DMS153 treated with DMSO at 0.1 percent for 48 hours (cell line): ENCODE results near the gene PRMT5.
A peak's percentile ranks its signal among the peaks of the same experiment; 100 is the strongest.

Source experiments
- DNase-seq: peaks from one replicate; lab custom pipeline; 2025; ENCODE audit not compliant: unreplicated experiment; lab: John Stamatoyannopoulos, UW

The PRMT5 gene

DNA sequence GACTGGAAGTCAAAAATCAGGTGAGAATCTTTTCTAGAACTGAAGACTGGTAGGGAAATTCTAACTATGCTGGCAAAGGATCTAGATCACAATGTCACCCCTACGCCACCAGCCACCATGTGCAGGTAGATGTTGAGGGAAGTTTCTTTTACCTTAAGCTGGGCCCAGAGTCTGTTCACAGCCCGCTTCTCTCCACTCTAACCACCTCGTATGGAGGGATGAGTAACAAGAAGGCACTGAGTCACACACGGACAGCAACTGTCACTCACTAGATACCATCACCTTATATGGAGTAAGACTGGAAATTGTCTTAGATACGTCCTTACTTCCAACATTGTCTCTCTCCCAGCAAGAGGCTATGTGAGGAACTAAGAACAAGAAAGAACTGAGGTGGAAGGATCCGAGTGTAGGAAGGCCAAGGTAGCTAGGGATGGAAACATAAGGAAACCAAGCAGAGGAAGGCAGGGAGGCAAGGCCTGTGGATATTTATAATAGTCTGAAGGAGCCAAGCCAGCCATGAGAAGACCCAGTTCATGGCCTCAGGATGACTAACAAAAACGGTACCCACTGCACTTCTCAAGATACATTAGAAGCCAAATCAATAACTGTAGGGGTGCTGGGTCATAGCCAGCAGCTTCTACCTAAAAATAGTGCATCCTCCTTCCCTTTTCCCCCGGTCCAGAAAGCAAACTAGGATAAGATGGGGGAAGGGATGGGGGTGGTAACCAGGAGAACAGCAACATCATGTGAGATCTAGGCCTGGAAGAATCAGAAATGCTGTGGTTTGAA lies 30.7 kb downstream of the PRMT5 start:
- no peak for DNase-seq

DNA sequence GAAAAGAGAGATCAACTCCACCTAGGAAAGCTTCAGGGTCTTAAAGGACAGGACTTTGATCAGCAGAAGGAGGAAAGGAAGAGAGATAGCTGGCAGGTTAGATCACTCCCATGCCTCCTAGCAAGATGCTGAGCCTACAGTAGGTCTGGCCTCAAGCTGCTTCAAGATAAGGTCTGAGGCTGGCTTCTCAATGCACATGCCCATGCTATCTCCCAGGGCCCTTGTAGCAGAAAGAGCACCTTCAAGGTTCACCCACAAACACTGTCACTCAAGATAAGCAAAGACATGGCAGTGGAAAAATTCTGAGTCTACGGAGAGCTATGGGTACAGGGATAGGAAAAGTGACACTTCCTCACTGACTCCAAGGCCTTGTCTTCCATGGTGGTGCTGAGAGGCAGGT lies 31.8 kb downstream of the PRMT5 start:
- DNase-seq = no peak

DNA sequence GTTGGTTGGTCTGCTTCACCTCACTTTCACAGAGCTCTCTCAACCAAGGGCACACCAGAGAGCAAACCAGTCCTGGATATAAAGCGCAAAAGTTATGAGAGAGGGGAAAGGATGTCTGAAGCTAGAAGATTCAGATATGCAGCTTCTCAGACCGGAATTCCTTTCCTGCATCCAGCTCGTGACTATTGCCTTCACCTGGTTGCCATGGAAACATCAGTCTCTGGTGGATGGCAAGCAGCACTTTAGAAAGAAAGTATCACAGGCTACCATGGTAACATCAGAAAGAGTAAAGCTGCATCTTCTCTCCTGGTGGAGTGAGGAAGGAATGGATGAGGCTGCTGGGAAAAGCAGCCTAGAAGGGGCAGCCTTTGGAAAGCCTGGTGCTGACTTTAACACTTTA lies 32.4 kb downstream of the PRMT5 start:
- DNase-seq = no peak

DNA sequence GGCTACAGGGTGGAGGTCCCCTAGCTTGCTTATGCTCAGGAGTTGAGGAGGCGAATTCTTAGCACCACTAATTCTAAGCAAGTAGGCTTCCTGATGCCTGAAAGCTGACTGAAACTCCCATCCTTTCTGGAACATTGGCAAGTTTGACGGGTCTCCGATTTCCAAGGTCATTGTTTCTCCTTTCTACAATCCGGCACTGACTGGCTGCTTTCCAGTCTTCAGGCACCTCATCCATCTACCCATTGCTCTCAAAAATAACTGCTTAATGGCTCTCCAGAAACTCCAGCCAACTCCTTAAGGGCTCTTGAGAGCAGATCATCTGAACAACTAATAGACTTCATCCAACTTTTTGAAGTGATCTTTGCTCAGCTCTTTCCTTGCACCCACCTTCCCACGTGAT lies 32.8 kb downstream of the PRMT5 start:
- DNase-seq = no peak

DNA sequence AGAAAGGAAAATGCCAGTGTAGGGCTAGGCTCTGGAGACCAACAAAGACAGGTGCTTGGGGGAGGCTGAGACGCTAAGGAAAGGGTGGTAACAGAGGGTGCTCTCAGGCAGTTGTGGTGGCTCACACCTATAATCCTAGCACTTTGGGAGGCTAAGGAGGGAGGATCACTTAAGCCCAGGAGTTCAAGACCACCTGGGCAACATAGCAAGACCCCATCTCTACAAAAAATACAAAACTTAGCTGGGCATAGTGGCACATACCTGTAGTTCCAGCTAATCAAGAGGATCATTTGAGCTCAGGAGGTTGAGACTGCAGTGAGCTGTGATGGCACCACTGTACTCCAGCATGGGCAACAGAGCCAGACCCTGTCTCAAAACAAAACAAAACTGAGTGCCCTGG lies 33.8 kb downstream of the PRMT5 start:
- no peak for DNase-seq

DNA sequence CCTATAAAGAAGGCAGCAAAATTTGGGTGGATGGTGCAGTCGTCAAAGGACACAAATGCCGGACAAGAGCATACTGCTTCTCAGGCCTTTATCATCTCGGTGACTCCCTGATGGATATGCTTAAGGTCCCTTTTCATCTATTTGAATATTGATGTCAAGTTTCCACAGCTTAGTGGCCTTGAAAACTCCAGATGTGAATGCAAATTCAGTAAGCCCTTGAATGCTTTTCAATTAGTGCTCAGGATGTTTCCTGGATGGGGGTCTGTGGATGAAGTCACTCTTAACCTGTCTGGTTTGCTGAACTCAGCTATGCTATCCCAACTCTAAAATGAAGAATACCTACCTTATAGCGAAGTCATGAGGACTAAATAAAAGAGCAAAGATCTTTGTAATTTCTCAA lies 35.5 kb downstream of the PRMT5 start:
- DNase-seq = no peak

DNA sequence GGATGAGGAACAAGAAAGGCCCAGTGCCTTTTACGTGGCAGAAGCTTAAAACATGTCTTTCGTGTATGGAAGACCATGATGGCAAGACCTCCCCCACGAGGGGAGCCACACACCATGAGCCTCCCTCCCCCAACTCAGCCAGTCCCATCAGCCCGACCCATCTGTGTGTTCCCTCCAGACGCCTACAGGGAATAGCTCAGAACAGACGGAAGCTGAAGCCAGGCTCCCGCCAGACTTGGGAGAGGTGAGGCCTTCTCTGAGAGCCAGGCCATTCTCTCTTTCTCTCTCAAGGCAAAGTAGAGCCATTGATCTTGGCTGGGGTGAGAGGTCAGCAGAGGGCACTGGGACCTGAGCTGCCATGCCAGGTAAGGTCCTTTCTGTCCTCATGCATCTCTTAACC lies 36.7 kb downstream of the PRMT5 start:
- DNase-seq = no peak

DNA sequence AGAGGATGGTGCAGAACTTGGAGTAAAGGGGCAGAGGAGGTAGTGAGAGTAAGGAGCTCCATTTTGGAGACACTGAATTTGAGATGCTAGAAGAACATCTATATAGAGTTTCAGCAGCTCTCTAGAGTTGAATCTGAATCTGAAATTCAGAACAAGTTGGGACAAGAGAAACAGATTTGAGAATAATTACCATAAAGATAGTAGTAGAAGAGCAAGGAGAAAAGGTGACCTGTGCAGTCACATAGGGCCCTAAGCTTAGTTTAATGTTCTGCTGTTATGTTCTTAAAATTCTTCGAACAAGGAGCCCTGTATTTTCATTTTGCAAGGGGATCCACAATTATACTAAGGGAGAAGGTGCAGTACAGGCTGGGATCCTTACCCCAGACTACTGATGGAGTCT lies 38.8 kb downstream of the PRMT5 start:
- DNase-seq = no peak

DNA sequence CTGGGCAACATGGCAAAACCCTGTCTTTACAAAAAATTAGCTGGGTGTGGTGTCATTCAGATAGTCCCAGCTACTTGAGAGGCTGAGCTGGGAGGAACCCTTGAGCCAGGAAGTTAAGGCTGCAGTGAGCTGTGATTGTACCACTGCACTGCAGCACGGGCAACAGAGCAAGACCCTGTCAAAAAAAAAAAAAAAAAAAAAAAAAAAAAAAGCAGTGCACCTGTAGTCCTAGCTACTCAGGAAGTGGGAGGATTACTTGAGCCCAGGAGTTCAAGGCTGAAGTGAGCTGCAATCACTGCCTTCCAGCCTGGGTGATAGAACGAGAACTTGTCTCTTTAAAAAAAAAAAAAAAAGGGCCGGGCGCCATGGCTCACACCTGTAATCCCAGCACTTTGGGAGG lies 40.5 kb downstream of the PRMT5 start:
- no peak for DNase-seq

DNA sequence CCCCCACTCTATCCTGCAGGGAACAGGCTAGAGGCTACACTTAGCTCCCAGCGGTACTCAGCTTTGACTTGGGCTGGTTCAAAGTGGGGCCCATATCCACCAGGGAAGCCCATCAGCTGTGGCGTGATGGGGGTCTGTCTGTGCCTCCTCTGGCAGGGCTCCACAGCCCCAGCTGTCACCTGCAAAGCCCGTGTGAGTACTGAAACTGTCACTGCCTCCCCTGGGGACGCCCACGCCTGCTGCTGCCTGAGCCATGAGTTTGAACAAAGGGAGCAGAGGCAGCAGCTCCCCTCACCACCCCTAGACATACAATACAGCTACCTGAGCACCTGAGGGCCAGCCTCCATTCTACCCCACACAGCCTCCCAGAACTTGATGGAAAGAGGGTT lies 41.2 kb downstream of the PRMT5 start:
- DNase-seq = no peak

DNA sequence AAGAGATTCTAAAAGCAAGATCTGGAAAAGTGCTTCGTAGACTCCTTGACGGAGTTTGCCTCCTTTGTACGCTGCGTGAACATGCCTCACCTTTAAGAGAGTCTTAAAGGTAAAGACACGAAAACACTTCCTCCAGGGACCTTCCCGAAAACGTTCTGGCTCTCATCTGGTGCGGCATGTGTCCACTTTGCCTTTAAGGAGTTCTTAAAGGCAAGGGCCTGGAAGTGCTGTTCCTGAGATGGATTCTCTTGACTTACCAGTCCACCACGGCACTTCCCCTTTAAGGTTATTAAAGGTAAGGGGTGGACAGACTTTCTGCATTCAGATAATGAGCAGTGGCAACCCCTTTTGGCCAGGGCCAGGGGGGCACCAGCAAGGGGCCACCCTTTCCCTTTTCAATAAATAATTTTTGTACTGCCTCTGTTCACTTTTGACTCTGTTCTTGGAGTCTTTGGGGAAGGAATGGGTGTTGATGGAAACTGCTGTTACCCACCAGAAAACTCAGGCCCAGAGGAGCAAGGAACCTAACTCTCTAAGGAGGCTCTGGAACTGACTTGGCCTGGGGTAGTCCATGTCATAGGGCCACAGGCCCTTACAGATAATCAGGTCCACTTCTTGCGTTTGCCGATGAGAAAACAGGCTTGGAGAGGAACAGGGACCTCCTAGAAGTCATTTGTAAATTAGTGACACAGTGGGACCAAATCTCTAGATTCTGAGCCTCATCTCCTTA lies 41.8 kb downstream of the PRMT5 start:
- peak; percentile 76 for DNase-seq

DNA sequence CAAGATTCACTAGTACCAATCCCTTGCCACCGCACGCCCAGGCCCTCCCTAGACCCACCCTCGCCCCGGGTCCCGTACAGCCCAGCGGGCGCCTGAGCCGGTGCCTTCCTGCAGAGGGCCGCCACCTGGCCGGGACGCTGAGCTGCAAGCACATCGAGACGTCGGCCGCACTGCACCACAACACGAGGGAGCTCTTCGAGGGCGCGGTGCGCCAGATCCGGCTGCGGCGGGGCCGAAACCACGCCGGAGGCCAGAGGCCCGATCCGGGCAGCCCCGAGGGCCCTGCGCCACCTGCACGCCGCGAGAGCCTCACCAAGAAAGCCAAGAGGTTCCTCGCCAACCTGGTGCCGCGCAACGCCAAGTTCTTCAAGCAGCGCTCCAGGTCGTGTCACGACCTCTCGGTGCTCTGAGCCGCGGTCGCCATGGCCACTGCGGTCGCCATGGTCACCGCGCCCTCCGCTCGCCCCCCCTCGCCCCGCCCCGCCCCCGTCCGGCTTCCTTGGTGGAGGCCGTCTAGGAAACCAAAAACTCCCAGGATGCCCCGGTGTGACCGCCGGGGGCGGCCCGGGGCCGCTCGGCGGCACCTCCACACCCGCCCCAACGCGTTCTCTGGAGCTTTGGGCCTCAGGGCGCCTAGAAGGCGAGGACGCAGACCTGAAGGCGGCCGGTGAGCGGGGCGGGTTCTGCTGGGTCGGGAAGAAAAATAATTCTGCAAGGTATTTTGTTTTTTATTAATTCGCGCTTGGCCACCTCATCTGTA lies 42.5 kb downstream of the PRMT5 start:
- DNase-seq = peak; percentile 78

DNA sequence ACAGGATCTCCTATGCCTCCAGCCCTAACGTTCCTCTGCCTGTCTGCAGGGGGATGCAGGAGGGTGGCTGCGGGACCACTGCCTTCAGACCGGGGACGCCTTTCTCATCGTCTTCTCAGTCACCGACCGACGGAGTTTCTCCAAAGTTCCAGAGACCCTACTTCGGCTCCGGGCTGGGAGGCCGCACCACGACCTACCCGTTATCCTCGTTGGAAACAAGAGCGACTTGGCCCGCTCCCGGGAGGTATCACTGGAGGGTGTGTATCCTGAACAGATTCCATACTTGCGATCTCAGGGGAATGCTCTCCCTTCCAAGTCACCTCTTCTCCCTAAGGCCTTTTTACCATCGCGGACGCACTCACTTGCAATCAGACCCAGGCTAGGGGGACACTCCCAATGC lies 43.2 kb downstream of the PRMT5 start:
- DNase-seq = no peak

DNA sequence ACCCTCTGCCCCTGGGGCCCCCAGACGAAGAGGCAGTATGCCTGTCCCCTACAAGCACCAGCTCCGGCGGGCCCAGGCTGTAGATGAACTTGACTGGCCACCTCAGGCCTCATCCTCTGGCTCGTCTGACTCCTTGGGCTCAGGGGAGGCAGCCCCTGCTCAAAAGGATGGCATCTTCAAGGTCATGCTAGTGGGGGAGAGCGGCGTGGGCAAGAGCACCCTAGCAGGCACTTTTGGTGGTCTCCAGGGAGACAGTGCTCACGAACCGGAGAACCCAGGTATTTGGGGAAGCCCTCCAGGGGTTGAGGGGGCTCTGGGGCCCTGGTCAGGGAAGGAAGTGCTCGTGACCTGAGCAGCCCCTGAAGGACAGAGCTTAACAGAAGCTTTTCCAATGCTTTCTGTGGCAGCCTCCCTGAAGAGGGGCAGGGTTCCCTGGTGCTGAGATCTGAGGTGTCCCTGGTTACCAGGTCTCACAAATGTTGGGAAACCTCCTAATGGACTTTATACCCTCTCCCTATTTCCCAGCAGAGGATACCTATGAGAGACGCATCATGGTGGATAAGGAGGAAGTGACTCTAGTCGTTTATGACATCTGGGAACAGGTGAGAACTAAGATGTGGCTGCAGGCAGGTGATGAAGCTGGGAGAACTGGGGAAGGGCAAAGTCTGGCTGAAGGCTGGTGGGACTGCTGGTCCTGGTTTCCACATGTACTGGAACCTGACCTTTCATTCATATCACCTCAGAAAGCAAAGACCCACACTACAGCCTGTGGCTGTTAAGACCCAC lies 44.2 kb downstream of the PRMT5 start:
- DNase-seq = no peak

DNA sequence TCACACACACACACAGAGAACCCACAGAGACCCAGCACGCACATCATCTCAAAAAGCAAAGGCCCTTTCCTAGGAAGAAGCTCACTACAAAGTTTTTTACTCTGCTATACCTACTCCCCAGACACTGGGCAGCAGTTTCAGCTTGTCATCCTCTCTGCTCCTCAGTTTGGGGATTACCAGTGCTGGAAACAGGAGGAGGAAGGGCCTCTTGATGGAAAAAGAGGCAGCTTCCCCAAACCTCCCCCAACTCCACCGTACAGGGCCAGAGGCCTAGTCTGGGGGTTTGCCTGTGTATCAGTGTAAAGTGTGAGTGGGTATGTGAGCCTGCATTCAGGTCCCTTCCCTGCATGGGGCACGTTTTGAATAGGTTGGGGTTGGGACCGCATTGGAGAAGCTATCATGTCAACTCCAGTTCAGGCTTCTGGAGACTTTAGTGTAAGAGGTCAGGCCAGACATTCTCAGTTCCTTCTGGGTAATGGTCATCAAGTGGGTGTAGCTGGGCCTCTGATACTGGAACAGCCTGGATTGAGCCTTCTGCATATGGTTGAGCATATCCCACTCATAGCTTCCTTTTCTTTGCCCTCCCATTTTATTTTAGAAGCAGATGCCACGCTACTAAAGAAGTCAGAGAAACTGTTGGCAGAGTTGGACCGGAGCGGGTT lies 45.0 kb downstream of the PRMT5 start:
- no peak for DNase-seq

DNA sequence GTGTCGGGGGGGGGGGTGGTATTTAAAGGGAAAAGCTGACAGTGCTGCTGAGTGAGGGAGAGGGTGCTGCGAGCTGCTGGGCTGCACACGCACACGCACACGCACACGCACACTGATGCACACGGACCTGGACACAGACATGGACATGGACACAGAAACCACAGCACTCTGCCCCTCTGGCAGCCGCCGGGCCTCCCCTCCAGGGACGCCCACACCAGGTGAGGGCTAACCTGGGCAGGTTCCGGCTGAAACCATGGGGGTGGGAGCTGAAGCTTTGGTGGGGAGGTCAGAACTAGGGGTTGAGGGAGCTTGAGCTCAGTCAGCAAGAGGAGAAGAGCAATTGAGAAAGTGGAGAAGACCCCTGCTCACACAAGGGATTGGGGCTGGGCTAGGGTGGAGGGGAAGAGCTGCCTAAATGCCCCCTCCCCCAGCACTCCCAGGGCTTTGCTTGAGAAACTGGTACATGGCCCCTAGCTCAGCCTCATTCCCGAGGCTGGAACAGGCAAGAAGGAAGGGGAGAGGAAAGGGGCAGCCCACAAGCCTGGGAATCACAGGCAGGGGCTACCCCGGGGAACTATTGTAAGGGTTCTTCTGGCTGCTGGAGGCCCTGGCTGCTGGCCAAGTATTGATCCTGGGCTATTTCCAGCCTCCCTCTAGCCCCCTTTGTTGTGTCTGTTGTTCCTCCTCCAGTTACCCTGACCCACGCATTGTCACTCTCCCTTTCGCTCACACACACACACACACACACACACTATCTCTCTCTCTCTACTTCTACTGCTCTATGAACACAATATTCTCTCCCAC lies 45.8 kb downstream of the PRMT5 start, which contains the start of gene REM2:
REM2 (plus strand) TSS at position 50 of the 804 bp plus-strand sequence; CDS start at position 116, 66 bp downstream.
- no peak for DNase-seq

DNA sequence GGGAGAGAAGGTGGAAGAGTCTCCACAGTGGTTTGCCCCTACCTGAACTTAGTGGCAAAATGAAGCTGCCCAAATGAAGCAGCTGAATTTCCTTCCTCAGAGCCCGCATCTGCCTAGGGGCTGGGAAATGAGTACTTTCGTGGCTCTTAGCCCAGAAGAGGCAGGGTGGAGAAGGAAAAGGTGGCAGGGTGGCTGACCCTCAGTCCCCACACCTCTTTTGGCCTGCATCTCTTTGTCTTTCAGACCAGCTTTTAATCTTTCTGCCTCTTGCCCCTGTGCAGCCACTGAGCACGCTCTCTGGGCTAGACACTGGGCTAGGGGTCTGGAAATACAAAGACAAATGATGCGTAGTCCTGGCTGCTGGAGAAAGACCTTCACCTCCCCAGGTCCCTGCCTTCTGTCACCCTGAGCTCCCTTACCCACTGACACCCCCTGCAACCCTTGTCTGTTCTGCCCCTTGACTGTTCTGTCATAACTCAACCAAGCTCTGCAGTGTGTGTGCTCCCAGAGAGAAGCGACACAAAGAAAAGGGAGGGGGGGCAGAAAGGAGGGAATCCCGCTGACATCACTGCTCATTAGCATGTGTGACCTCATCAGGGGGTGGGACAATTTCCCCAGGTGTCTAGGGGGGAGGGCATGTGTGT lies 46.5 kb downstream of the PRMT5 start:
- DNase-seq = peak; percentile 25

DNA sequence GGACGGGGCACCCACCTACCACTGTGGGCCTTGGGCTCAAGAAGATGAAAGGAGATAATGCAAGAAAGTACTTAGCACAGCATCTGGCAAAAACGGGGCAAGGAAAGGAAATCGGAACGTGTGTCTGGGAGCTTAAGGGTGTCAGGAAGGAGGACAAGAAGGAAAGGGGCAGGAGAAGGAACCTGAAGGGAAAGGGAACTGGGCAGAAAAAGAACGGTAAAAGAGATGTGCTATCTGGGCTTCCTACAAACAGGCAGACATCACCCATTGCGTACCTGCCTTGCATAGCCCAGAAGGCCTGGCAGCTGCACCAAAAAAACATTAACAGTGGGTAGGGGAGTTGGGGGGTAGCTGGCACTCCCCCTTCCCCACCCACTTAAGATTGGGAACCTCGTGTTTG lies 47.1 kb downstream of the PRMT5 start:
- no peak for DNase-seq
